Kidney epithelial cell (primary cell): Measurements from ENCODE around the gene BET1L. TPM values are rescaled to one million over a fixed set of nuclear protein-coding genes. Genes with fewer than 3 reads are reported as not detected.

Source experiments
- DNase-seq: peaks from one replicate; pipeline ENCODE4 v3.0.0-alpha.2; 2010; ENCODE audit warnings: low read depth
- H3K27me3 ChIP-seq: 2 replicates; pipeline ENCODE4 v1.6.0; 2011; ENCODE audit warnings: low read length; ENCODE audit not compliant: control insufficient read depth, insufficient read depth
- H3K36me3 ChIP-seq: 2 replicates; pipeline ENCODE4 v1.5.1; 2011; ENCODE audit warnings: low read length; ENCODE audit not compliant: control insufficient read depth, insufficient read depth
- H3K4me3 ChIP-seq: 2 replicates; pipeline ENCODE4 v1.5.1; 2011; ENCODE audit warnings: low read depth, mild to moderate bottlenecking, control low read depth, low read length
- total RNA-seq: library from RNA; depleted of rRNA; stranded (reverse); fragments of >200 nt; gene quantifications from 2 replicates; pipeline ENCODE4 v1.2.3, GENCODE V29; 2015
- TF ChIP-seq, protein P1 (sequence below): IDR thresholded peaks from 2 replicates; pipeline ENCODE4 v1.5.1; 2011; ENCODE audit warnings: mild to moderate bottlenecking, moderate library complexity, low read length, control low read depth, inconsistent platforms; ENCODE audit not compliant: insufficient read depth, poor library complexity, severe bottlenecking

Gene BET1L
- total RNA-seq, 1 donor from 2014 or later, result 31.1 TPM

GRCh38 chr11:206002-206384 is 1.2 kb downstream of the BET1L start:
- no peak for DNase-seq
- H3K36me3 ChIP-seq, result peaks cover 8% of the 10 kb centered on the region
- TF ChIP-seq, protein P1, sequence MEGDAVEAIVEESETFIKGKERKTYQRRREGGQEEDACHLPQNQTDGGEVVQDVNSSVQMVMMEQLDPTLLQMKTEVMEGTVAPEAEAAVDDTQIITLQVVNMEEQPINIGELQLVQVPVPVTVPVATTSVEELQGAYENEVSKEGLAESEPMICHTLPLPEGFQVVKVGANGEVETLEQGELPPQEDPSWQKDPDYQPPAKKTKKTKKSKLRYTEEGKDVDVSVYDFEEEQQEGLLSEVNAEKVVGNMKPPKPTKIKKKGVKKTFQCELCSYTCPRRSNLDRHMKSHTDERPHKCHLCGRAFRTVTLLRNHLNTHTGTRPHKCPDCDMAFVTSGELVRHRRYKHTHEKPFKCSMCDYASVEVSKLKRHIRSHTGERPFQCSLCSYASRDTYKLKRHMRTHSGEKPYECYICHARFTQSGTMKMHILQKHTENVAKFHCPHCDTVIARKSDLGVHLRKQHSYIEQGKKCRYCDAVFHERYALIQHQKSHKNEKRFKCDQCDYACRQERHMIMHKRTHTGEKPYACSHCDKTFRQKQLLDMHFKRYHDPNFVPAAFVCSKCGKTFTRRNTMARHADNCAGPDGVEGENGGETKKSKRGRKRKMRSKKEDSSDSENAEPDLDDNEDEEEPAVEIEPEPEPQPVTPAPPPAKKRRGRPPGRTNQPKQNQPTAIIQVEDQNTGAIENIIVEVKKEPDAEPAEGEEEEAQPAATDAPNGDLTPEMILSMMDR, result no peak
- peak overlapping the region; percentile 90 for H3K4me3 ChIP-seq
- no peaks in the 10 kb centered on the region for H3K27me3 ChIP-seq

DNA sequence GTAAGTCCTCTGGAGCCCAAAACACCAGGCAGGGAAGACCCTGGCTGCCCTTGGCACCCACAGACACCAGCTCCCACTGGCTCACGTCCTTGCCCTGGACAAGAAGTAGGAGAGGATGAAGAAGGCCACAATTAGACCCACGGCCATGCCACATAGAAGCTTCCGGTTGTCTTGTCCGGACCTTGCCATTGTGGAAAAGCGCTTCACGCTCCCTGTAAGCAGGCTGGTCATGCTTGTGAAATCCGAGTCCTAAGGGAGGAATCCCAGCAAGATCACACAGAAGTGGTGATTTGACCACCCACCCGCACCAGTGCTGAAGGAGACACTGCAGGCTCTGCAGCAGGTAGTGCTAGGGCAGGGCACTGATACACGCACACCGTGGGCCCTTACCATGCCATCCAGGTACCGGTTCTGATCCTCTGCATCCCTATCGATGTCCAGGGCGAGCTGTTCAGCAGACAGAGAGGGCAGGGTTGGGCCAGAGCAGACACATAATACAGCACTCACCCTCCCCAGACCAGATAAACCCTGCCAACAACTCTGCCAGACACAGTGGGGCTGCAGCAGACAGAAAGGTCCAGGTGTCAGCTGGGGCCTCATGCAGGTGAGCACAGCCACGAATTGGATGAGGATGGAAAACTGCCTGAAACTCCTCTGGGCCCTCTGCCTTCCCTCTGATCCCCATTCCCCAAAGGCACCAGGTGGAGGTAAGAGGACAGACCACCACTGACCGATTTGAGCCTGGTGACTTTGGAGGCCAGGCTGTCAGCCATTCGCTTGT is 1.8 kb downstream of the BET1L start:
- Histone ChIP-seq H3K4me3 (no peak overlapping the region), H3K27me3 (no peaks in the 10 kb centered on the region), H3K36me3 (peaks cover 4% of the 10 kb centered on the region)
- DNase-seq, result no peak
- TF ChIP-seq, protein P1, result no peak

GRCh38 chr11:204587-205109 is 2.6 kb downstream of the BET1L start:
- no peaks in the 10 kb centered on the region for H3K27me3 ChIP-seq
- H3K4me3 ChIP-seq, result no peak overlapping the region
- peaks cover 1% of the 10 kb centered on the region for H3K36me3 ChIP-seq
- no peak for DNase-seq
- TF ChIP-seq, protein P1, result no peak

DNA sequence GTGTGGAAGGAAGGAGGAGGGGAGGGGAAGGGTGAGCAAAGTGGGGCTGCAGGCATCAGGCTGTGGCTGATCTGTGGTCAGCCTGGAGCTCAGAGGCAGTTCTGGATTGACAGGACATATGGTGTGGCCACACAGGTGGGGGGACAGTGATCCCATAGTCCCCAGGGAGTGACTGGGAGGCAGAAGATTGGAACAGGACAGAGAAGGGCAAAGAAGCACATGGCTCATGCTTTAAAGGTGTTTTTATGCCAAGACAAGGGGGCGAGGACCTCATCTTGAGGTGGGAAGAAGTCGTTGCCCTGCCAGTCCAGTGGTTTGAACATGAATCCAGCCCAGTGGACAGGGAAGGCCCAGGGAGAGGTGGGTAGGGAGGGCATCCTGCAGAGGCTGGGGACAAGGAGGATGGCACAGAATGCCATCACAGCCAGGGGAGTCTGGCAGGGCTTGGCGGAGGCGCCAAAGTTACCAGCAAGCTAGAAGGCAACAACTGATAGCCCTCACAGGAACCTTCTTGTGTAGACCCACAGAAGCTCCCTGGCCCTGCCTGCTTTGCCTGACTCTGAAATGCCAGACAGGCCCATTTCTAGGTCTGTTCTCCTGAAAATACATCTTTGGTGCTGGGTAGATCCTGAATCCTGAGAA is 3.1 kb downstream of the BET1L start:
- no peaks in the 10 kb centered on the region for H3K36me3 ChIP-seq
- TF ChIP-seq, protein P1, result no peak
- DNase-seq, result no peak
- no peak overlapping the region for H3K4me3 ChIP-seq
- no peaks in the 10 kb centered on the region for H3K27me3 ChIP-seq

GRCh38 chr11:203056-203944 is 3.9 kb downstream of the BET1L start:
- Histone ChIP-seq H3K36me3 (no peaks in the 10 kb centered on the region), H3K27me3 (no peaks in the 10 kb centered on the region), H3K4me3 (no peak overlapping the region)
- TF ChIP-seq, protein P1, result no peak
- DNase-seq, result no peak
